Testis (tissue), 2 donors: ENCODE data around the gene NRN1L.

ENCODE experiments used
- CTCF ChIP-seq, 3 experiments: fragments of 450-650 bp in 2 of 3; fragments of 200-600 bp in 1 of 3; sonication (generic) in 1 of 3; IDR thresholded peaks; one replicate each; pipeline ENCODE4 v1.5.1; 2016 to 2019; ENCODE audit warnings: antibody characterized with exemption in 3 of 3, mild to moderate bottlenecking in 2 of 3, moderate library complexity in 1 of 3
- POLR2A ChIP-seq: fragments of 450-650 bp; IDR thresholded peaks from one replicate; pipeline ENCODE4 v1.6.1; 2017; ENCODE audit warnings: antibody characterized with exemption, mild to moderate bottlenecking, moderate library complexity

- TF ChIP-seq POLR2A (no peak), CTCF (IDR thresholded peaks at IDR 0.05) (no peak)
Measured at GRCh38 chr16:67878232-67878631, 6.5 kb upstream of the NRN1L start.
